NCI-H146 treated with DMSO at 0.1 percent for 48 hours (cell line): ENCODE data around the gene SLCO1A2.

Experiments
- DNase-seq: peaks from one replicate; lab custom pipeline; 2025; ENCODE audit not compliant: unreplicated experiment; lab: John Stamatoyannopoulos, UW

SLCO1A2 gene

GRCh38 chr12:21330682-21331253, 3.9 kb downstream of the SLCO1A2 start:
- DNase-seq, result no peak

DNA sequence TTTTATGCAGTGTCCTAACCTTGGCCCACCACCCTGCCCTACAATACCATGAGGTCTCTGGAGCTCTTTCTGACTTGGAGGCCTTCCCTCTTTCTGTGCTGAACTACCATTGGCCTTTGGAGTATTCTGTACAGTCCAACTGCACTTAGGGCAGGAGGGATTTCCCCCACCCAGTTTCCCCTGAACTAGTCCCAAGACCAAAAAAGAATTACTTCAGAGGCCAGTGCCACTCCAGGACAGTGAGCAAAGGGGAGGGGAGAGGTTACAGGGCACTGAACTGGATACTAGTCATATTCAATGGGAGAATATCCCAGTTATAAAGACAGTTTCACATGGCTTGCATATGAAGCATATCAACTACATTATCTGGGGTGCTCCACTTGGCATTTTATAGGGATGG, 6.1 kb downstream of the SLCO1A2 start:
- DNase-seq, result no peak

- no peak for DNase-seq
Observed at GRCh38 chr12:21324551-21324950, 10.2 kb downstream of the SLCO1A2 start.

DNA sequence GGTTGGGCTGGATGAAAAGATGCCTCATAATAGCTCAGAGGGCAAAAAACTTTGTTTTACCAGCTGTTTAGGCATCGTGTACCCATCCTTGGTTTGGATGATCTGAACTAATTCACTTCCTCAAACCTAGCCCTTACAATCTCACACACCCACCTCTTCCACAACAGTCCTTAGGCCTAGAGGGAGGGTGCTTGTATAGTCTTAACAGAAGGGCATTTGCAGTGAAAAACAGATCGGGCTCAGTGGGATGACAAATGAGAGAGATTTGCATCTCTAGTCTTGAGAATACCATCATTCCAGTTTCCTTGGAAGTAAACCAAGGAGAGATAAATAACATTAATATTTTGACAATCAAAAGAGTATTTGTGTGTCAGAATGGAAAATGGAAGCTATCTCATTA, 11.0 kb downstream of the SLCO1A2 start:
- no peak for DNase-seq

DNA sequence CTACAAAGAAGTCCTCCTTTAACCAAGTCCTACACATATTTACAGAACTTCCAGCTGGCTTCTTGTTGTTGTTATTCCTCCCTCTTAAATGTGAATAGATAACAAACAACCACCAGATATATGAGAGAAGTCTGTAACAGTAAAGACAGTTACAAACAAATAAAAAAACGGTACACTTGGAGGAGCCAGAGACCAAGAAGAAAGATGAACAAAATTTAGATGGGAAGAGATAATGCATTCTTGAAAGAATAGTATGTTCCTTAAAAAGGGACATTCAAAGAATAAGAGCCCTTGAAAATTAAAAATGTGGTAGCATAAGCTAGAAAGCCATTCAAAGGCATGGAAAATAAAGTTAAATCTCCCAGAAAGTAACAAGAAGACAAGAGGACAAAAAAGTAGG, 25.9 kb downstream of the SLCO1A2 start:
- DNase-seq, result no peak

DNA sequence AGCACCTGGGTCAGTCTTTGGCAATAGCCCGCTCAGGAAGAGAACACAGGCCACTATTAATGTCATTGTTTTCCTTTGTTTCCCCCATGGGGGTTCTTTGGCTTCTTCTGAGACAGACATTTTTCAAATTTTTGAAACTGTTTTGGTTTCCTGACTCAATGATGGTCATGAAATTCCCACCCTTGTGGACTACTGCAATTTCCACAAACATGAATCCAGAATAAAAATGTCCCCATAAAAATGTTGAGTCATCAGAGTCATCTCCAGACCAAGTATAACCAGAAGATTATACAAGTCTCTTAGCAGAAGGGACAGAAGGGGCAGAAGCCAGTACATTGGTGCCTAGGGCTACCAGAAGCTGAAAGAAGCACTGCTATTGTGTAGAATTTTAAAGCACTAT, 29.1 kb downstream of the SLCO1A2 start:
- DNase-seq, result no peak

DNA sequence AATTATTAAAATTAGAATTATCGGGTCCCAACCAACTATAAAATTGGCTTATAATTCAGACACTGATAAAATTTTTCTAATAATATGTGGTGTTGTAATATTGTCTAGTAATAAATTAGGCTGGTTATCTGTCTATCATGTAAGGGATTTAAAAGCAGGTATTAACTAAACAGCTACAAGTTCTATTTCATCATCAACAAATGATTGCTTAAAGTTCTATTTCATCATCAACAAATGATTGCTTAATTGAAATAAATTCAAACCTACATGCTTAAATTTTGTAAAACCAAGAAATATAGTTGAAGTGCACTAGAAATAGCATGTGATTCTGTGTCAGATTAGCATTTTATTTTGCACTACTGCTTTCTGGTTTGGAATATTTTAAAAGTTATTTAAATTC, 34.1 kb downstream of the SLCO1A2 start:
- DNase-seq, result no peak

GRCh38 chr12:21296751-21297406, 37.8 kb downstream of the SLCO1A2 start:
- peak; percentile 36 for DNase-seq

DNA sequence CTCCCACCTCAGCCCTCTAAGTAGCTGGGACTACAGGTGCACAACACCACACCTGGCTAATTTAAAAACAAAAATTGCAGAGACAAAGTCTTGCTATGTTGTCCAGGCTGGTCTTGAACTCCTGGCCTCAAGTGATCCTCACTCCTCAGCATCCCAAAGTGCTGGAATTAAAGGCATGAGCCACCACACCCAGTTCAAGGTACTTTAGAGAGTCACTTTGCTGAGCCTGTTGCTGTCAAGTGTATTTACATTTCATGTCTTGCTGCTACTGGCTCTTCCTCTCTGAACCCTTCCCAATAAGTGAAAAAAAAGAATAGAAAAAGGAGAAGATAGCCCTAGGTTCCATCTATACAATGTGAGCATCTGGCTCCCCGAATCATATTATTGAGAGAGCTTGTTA, 38.4 kb downstream of the SLCO1A2 start:
- DNase-seq, result no peak

DNA sequence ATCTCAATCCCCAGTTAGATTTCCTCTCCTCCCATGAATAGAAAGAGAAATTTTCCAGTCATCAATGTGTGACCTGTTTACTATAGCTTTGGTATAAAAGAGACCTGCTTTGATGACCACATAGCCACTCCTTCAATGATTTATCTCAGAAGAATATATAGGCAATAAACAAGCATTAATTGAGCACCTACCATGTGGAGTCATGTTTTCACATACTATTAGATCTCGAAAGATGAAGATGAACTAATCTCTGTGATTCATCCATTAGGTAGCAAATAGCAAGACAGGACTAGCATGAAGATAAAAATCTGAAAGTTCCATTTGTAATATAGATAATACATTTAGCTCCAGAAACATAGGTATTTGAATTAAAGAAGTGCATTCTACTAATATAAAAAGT, 40.5 kb downstream of the SLCO1A2 start:
- DNase-seq, result no peak

DNA sequence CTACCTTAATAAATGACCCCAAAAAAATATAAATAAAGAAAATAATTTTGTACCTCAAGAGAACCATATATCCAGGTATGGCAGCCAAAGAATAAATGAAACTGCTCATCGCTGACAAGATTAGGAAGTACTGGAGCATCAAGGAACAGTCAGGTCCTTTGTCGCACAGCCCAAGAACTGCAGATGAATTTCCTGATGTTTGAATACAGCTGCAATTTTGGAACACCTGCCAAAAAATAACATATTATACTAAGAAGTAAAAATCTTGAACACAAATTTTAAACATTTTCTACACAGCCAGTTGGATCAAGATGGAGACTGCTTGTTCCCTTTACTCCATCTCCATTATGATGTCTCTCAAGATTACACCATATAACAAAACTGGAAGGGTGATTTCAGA, 42.6 kb downstream of the SLCO1A2 start:
- no peak for DNase-seq

GRCh38 chr12:21289698-21290097, 45.0 kb downstream of the SLCO1A2 start:
- no peak for DNase-seq

DNA sequence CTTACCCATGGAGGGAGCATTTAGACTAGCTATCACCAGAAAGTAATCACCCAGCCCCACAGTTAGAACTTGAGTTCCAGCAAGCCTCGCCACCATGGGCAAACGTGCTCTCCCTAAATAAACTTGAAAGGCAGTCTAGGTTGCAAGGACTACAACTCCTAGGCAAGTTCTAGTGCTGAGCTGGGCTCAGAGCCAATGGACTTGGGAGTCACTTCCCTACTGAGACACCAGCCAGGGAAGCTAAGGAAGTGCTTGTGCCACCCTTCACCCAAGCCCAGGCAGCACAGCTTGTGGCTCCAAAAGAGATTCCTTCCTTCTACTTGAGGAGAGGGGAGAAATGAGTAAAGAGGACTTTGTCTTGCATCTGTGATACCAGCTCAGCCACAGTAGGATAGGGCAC, 57.9 kb downstream of the SLCO1A2 start:
- DNase-seq, result no peak

- DNase-seq, result no peak
Observed at GRCh38 chr12:21265932-21266331, 68.8 kb downstream of the SLCO1A2 start.

DNA sequence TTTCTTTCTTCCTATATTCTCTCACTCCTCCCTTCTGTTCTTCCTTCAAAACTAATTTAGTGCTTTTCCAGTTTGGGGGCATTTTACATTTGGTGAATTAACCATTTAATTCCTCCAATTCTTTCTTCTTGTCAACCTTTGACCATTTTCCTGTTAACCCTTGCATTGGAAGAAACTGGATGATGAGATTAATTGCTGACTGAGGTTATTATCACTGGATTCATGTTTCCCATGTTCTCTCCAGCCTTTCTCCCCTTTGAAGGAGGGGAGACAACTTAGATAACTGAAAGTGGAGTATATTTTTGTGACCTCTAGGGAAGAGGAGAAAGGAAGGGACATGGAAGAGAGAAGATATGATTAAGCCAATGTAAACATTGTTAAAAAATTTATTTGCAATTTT, 70.5 kb downstream of the SLCO1A2 start:
- no peak for DNase-seq

DNA sequence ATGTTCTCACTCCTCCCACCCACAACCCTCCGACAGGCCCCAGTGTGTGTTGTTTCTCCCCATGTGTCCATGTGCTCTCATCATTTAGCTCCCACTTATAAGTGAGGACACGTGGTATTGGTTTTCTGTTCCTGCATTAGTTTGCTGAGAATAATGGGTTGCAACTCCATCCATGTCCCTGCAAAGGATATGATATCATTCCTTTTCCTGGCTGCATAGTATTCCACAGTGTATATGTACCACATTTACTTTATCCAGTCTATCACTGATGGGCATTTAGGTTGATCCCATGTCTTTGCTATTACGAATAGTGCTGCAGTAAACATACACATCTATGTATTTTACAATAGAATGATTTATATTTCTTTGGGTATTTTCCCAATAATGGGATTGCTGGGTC, 77.5 kb downstream of the SLCO1A2 start:
- DNase-seq, result no peak

DNA sequence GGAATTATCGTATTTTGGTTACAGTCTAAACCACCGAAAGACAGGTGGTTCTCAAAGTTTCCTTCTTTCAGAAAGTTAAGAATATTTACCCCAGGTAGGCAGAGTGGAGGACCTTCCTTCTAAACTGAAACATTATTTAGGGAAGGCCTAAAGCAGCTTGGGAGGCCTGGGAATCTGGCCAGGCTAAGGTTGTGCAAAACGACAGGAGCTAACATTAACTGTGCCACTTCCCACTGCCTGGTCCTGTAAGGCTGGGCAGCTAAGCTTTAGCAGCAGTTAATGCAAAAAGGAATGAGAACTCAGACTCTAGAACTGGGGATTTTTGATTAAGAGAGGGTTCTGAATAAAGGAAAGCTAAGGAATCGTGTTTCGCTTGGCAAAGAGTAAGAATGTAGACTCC, 82.6 kb downstream of the SLCO1A2 start:
- no peak for DNase-seq

DNA sequence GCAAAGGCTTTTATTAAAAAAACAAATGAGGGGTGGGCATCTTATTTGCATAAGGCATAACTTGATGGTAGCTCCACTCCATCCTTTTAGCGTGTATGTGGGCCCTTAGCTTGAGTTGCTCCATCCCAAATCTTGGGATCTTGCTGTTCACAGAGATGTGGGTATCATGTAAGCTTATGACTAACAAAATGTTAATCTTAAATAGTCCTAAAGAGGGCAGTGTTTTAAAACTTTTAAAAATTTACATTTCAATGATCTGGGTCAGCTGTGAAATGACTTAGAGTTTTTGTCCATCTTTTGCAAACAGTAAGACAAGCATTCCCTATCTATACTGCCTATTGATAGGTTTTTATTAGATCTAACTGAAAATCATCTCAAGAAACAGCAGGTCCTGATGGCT, 86.0 kb downstream of the SLCO1A2 start:
- peak; percentile 23 for DNase-seq

- DNase-seq, result no peak
Observed at GRCh38 chr12:21239866-21240265, 94.9 kb downstream of the SLCO1A2 start.

DNA sequence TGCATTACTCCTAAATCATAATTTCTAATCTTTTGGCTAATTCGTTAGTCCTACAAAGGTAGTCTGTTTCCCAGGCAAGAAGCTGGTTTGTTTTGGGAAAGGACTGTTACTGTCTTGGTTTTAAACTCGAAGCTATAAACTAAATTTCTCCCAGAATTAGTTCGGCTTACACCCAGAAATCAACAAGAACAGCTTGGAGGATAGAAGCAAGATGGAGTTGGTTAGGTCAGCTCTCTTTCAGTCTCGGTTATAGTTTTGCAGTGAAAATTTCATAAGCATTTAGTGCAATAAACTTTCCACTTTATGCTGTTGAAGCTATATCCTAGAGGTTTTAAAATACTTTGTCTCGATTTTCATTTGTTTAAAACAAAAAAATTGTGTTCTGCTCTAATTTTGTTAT, 100.3 kb downstream of the SLCO1A2 start:
- DNase-seq, result no peak

DNA sequence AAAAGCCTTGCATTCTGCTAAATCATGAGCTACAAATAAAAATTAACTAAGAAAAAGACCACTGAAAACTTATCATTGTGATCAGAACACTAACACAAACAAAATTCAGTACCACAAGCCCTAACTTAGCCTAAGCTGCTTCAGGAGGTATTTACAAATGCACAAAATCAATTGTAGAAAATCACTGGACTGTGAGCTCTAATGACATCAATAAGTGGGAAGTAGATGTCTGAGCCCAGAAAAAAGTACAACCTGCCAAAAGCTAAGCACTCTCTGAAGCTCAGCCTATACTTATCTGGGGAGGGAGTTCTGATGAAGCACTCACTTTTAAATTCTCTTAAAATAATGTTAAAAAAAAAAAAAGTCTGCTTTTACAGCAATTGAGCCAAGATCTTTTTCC, 110.8 kb downstream of the SLCO1A2 start:
- no peak for DNase-seq

DNA sequence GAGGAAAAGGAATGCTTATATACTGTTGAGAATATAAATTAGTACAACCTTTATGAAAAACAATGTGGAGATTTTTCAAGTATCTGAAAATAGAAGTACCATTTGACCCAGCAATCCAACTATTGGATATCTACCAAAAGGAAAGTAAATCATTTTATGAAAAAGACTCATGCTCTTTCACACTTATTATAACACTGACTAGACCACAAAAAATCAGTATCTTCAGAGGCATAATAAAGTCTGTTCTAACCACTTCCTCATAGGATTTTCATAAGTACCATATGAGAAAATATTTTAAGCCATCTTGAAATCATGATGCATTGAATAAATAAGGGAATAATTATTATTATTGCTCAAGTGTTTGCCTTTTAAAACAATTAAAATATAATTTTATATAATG, 112.9 kb downstream of the SLCO1A2 start:
- DNase-seq, result no peak

DNA sequence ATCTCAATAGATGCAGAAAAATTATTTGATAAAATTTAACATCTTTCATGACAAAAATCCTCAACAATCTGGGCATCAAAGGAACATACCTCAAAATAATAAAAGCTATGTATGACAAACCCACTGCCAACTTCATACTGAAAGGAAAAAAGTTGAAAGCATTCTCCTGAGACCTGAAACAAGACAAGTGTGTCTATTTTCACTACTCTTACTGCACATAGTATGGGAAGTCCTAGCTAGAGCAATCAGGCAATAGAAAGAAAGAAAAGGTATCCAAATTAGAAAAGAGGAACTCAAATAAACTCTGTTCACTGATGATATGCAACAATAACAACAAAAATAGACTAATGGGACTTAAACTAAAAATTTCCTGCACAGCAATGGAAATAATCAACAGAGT, 113.6 kb downstream of the SLCO1A2 start:
- no peak for DNase-seq
